ENCODE data around the gene UMAD1. TPM values are rescaled to one million over a fixed set of nuclear protein-coding genes. Genes with fewer than 3 reads are reported as not detected.

The UMAD1 gene
- total RNA-seq, 1 donor from 2014 or later: 16.4 TPM

- no peak for DNase-seq
- intact Hi-C loops (cut with micrococcal nuclease): no loop called here
- Histone ChIP-seq H3K9me3 (replicated peaks) (no peaks in the 10 kb centered on the region), H3K4me3 (no peak overlapping the region), H3K4me1 (peaks cover 2% of the 10 kb centered on the region), H3K27ac (replicated peaks) (no peak overlapping the region), H3K36me3 (no peaks in the 10 kb centered on the region), H3K27me3 (ENCODE audit: low read depth) (no peaks in the 10 kb centered on the region)
- no peak for TF ChIP-seq CTCF (IDR thresholded peaks at IDR 0.05; ENCODE audit: borderline replicate concordance)
Measured at GRCh38 chr7:7908622-7909145, 268.1 kb downstream of the UMAD1 start.

GRCh38 chr7:7909376-7909775 is 268.8 kb downstream of the UMAD1 start:
- H3K9me3 ChIP-seq (replicated peaks): no peaks in the 10 kb centered on the region
- H3K27me3 ChIP-seq (ENCODE audit: low read depth): no peaks in the 10 kb centered on the region
- H3K4me3 ChIP-seq: no peak overlapping the region
- no peaks in the 10 kb centered on the region for H3K36me3 ChIP-seq
- H3K4me1 ChIP-seq: peaks cover 5% of the 10 kb centered on the region
- no peak for TF ChIP-seq CTCF (IDR thresholded peaks at IDR 0.05; ENCODE audit: borderline replicate concordance)
- no peak for DNase-seq
- intact Hi-C loops (cut with micrococcal nuclease): no loop called here
- no peak overlapping the region for H3K27ac ChIP-seq (replicated peaks)

- intact Hi-C loops (cut with micrococcal nuclease): no loop called here
- Histone ChIP-seq H3K4me3 (no peak overlapping the region), H3K9me3 (replicated peaks) (no peaks in the 10 kb centered on the region), H3K4me1 (peaks cover 8% of the 10 kb centered on the region), H3K27ac (replicated peaks) (no peak overlapping the region), H3K36me3 (no peaks in the 10 kb centered on the region), H3K27me3 (ENCODE audit: low read depth) (no peaks in the 10 kb centered on the region)
- no peak for TF ChIP-seq CTCF (IDR thresholded peaks at IDR 0.05; ENCODE audit: borderline replicate concordance)
- DNase-seq: no peak
Measured at GRCh38 chr7:7911369-7912123, 271.0 kb downstream of the UMAD1 start.

- intact Hi-C loops (cut with micrococcal nuclease): no loop called here
- no peak for TF ChIP-seq CTCF (IDR thresholded peaks at IDR 0.05; ENCODE audit: borderline replicate concordance)
- H3K4me3 ChIP-seq: no peak overlapping the region
- no peaks in the 10 kb centered on the region for H3K9me3 ChIP-seq (replicated peaks)
- no peak overlapping the region for H3K27ac ChIP-seq (replicated peaks)
- H3K36me3 ChIP-seq: no peaks in the 10 kb centered on the region
- DNase-seq: no peak
- no peaks in the 10 kb centered on the region for H3K27me3 ChIP-seq (ENCODE audit: low read depth)
- H3K4me1 ChIP-seq: peaks cover 8% of the 10 kb centered on the region
Measured at GRCh38 chr7:7912937-7913336, 272.4 kb downstream of the UMAD1 start.

- intact Hi-C loops (cut with micrococcal nuclease): no loop called here
- DNase-seq: no peak
- no peaks in the 10 kb centered on the region for H3K9me3 ChIP-seq (replicated peaks)
- no peak for TF ChIP-seq CTCF (IDR thresholded peaks at IDR 0.05; ENCODE audit: borderline replicate concordance)
- H3K27me3 ChIP-seq (ENCODE audit: low read depth): no peaks in the 10 kb centered on the region
- H3K4me3 ChIP-seq: no peak overlapping the region
- H3K36me3 ChIP-seq: no peaks in the 10 kb centered on the region
- H3K4me1 ChIP-seq: peaks cover 8% of the 10 kb centered on the region
- no peak overlapping the region for H3K27ac ChIP-seq (replicated peaks)
Measured at GRCh38 chr7:7913504-7913903, 273.0 kb downstream of the UMAD1 start.
